Measurements from ENCODE around the gene ASB13. TPM values are rescaled to one million over a fixed set of nuclear protein-coding genes. Genes with fewer than 3 reads are reported as not detected.
A peak's percentile ranks its signal among the peaks of the same experiment; 100 is the strongest.

Gene ASB13
- total and polyA plus RNA-seq, 2 of the 13 experiments (the other 11 are each of a cell fraction or from before 2014, with no cell fraction given): 9.3 to 15.4 TPM

GRCh38 chr10:5615316-5615715 is 51.1 kb downstream of the ASB13 start:
- WGBS (ENCODE audit: low lambda C conversion rate): 33% methylated on average over 5 of the region's 7 CpGs
- H2AFZ ChIP-seq (ENCODE audit: low read length): no peak overlapping the region
- in situ Hi-C loops (cut with HindIII; ENCODE audit: extremely low pct_ligation_motif_present, low pct_unique_long_range_greater_than_20kb) (loop anchor here (25.0 kb wide), 1 partner anchor 803 kb away; no protein-coding TSS in a partner anchor), intact Hi-C loops (cut with micrococcal nuclease; ENCODE audit: unreplicated experiment) (no loop called here)
- no peak overlapping the region for H3K9ac ChIP-seq (ENCODE audit: insufficient read depth, low read depth, low read length)
- H3K36me3 ChIP-seq (replicated peaks in 1 of 2; ENCODE audit: control insufficient read depth in 1 of 2, insufficient read depth in 2 of 2, low read length in 2 of 2): no peaks in the 10 kb centered on the region
- ATAC-seq (no peak), DNase-seq (ENCODE audit: low spot score) (peak; percentile 45), FAIRE-seq (no peak)
- H4K20me1 ChIP-seq (ENCODE audit: insufficient read depth, low read length): no peaks in the 10 kb centered on the region
- CTCF ChIA-PET (ENCODE audit: low intra/inter-chr PET ratio, low total read pairs): no interaction called here
- POLR2A ChIA-PET: interaction anchor here (1.8 kb wide), 1 partner anchor 169 kb away, joined by 8 read pairs; no protein-coding TSS in a partner anchor
- H3K4me2 ChIP-seq (ENCODE audit: low read depth, low read length): 0 out of 2 replicates have a peak overlapping the region, but pooled peaks have one; percentile 1
- BruUV-seq (replicated peaks): no TSS peak
- no peak overlapping the region for H3K4me3 ChIP-seq (replicated peaks in 1 of 3; ENCODE audit: insufficient read depth in 1 of 3, low read depth in 2 of 3, low read length in 3 of 3)
- no peak for TF ChIP-seq MATR3 (CRISPR knock-in tag; IDR thresholded peaks at IDR 0.05)
- TF ChIP-seq ARID5B (CRISPR knock-in tag; IDR thresholded peaks at IDR 0.05): peak; percentile 21; the same call in 1 of the 2 replicates
- 0 out of 2 replicates have a peak, but pooled peaks have one; percentile 14 for TF ChIP-seq GATAD2A (CRISPR knock-in tag; IDR thresholded peaks at IDR 0.05)
- 0 out of 2 replicates have a peak, but pooled peaks have one; percentile 11 for TF ChIP-seq ELF3 (CRISPR knock-in tag; IDR thresholded peaks at IDR 0.05)
- no peak for TF ChIP-seq ZBTB4 (CRISPR knock-in tag; IDR thresholded peaks at IDR 0.05; ENCODE audit: borderline replicate concordance)
- no peak for TF ChIP-seq SOX13 (IDR thresholded peaks at IDR 0.05)
- no peak for TF ChIP-seq SOX13 (CRISPR knock-in tag; conservative IDR thresholded peaks at IDR 0.05 in 1 of 2, IDR thresholded peaks at IDR 0.05 in 1 of 2)
- TF ChIP-seq JARID2 (CRISPR knock-in tag; IDR thresholded peaks at IDR 0.05; ENCODE audit: insufficient replicate concordance): no peak
- TF ChIP-seq FOXA3 (CRISPR knock-in tag; IDR thresholded peaks at IDR 0.05): peak; percentile 64
- no peak for TF ChIP-seq FOXA1 (IDR thresholded peaks at IDR 0.05)
- peak; percentile 72 for TF ChIP-seq FOXA1 (CRISPR knock-in tag; IDR thresholded peaks at IDR 0.05)
- TF ChIP-seq CREM (IDR thresholded peaks at IDR 0.05): peak; percentile 43
- TF ChIP-seq CREM (CRISPR knock-in tag; IDR thresholded peaks at IDR 0.05): no peak
- 0 out of 2 replicates have a peak, but pooled peaks have one; percentile 37 for TF ChIP-seq ZBTB21 (CRISPR knock-in tag; IDR thresholded peaks at IDR 0.05)
- TF ChIP-seq CREB1 (IDR thresholded peaks at IDR 0.05): peak; percentile 70
- no peak; the same call in 1 of the 2 replicates for TF ChIP-seq CREB1 (CRISPR knock-in tag; IDR thresholded peaks at IDR 0.05)
- no peak for TF ChIP-seq ZNF879 (CRISPR knock-in tag; IDR thresholded peaks at IDR 0.05)
- peaks cover 95% of the 10 kb centered on the region for H3K4me1 ChIP-seq (ENCODE audit: insufficient read depth, low read length)
- no peaks in the 10 kb centered on the region for H3K9me3 ChIP-seq (ENCODE audit: low read length)
- H3K27ac ChIP-seq (ENCODE audit: extremely low read length, insufficient read depth, low read length): no peak overlapping the region
- no peaks in the 10 kb centered on the region for H3K27me3 ChIP-seq (ENCODE audit: control insufficient read depth in 1 of 2, insufficient read depth in 2 of 2, low read length in 2 of 2)
- H3K79me2 ChIP-seq (ENCODE audit: insufficient read depth, low read length): no peaks in the 10 kb centered on the region
